ENCODE measurements around the gene DAPK1.

Gene DAPK1

GRCh38 chr9:87653941-87654340 lies 156.3 kb downstream of the DAPK1 start:
- no peaks in the 10 kb centered on the region for H3K4me1 ChIP-seq (ENCODE audit: insufficient read depth, low read length, severe bottlenecking)
- H2AFZ ChIP-seq (ENCODE audit: low read length): no peak overlapping the region
- H3K4me3 ChIP-seq (ENCODE audit: low read depth, low read length, poor library complexity, severe bottlenecking): no peak overlapping the region
- no peaks in the 10 kb centered on the region for H3K36me3 ChIP-seq (ENCODE audit: insufficient read depth, low read length)
- H3K27me3 ChIP-seq (ENCODE audit: insufficient read depth, low read length): no peaks in the 10 kb centered on the region
- H3K79me2 ChIP-seq (ENCODE audit: insufficient read depth, low read length): no peaks in the 10 kb centered on the region
- no peak overlapping the region for H3K9ac ChIP-seq (ENCODE audit: low read length)
- no peaks in the 10 kb centered on the region for H3F3A ChIP-seq (ENCODE audit: insufficient read depth, low read length)
- TF ChIP-seq, protein P1, sequence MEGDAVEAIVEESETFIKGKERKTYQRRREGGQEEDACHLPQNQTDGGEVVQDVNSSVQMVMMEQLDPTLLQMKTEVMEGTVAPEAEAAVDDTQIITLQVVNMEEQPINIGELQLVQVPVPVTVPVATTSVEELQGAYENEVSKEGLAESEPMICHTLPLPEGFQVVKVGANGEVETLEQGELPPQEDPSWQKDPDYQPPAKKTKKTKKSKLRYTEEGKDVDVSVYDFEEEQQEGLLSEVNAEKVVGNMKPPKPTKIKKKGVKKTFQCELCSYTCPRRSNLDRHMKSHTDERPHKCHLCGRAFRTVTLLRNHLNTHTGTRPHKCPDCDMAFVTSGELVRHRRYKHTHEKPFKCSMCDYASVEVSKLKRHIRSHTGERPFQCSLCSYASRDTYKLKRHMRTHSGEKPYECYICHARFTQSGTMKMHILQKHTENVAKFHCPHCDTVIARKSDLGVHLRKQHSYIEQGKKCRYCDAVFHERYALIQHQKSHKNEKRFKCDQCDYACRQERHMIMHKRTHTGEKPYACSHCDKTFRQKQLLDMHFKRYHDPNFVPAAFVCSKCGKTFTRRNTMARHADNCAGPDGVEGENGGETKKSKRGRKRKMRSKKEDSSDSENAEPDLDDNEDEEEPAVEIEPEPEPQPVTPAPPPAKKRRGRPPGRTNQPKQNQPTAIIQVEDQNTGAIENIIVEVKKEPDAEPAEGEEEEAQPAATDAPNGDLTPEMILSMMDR (IDR thresholded peaks at IDR 0.05; ENCODE audit: low read length): no peak
- no peak for TF ChIP-seq EZH2 (IDR thresholded peaks at IDR 0.05; ENCODE audit: borderline replicate concordance, low read length)
- H4K20me1 ChIP-seq (ENCODE audit: insufficient read depth, low read length): no peaks in the 10 kb centered on the region
- no peak overlapping the region for H3K4me2 ChIP-seq (ENCODE audit: low read length)
- H3K9me3 ChIP-seq (ENCODE audit: low read length): no peaks in the 10 kb centered on the region
- H3K27ac ChIP-seq (ENCODE audit: low read depth, low read length, poor library complexity, severe bottlenecking): no peak overlapping the region
- H3K9me2 ChIP-seq (ENCODE audit: low read depth, low read length): no peaks in the 10 kb centered on the region

- no peaks in the 10 kb centered on the region for H3K9me3 ChIP-seq (ENCODE audit: low read length)
- no peaks in the 10 kb centered on the region for H3F3A ChIP-seq (ENCODE audit: insufficient read depth, low read length)
- H3K9ac ChIP-seq (ENCODE audit: low read length): no peak overlapping the region
- H3K4me2 ChIP-seq (ENCODE audit: low read length): no peak overlapping the region
- no peaks in the 10 kb centered on the region for H3K9me2 ChIP-seq (ENCODE audit: low read depth, low read length)
- H3K4me1 ChIP-seq (ENCODE audit: insufficient read depth, low read length, severe bottlenecking): no peaks in the 10 kb centered on the region
- no peak for TF ChIP-seq EZH2 (IDR thresholded peaks at IDR 0.05; ENCODE audit: borderline replicate concordance, low read length)
- TF ChIP-seq, protein P1 (IDR thresholded peaks at IDR 0.05; ENCODE audit: low read length): no peak
- no peaks in the 10 kb centered on the region for H3K79me2 ChIP-seq (ENCODE audit: insufficient read depth, low read length)
- no peaks in the 10 kb centered on the region for H4K20me1 ChIP-seq (ENCODE audit: insufficient read depth, low read length)
- H2AFZ ChIP-seq (ENCODE audit: low read length): no peak overlapping the region
- H3K36me3 ChIP-seq (ENCODE audit: insufficient read depth, low read length): no peaks in the 10 kb centered on the region
- H3K27me3 ChIP-seq (ENCODE audit: insufficient read depth, low read length): no peaks in the 10 kb centered on the region
- H3K4me3 ChIP-seq (ENCODE audit: low read depth, low read length, poor library complexity, severe bottlenecking): no peak overlapping the region
- H3K27ac ChIP-seq (ENCODE audit: low read depth, low read length, poor library complexity, severe bottlenecking): no peak overlapping the region
These were observed 158.1 kb downstream of the DAPK1 start for GRCh38 chr9:87655731-87656130.

- TF ChIP-seq, protein P1 (IDR thresholded peaks at IDR 0.05; ENCODE audit: low read length): no peak
- no peak for TF ChIP-seq EZH2 (IDR thresholded peaks at IDR 0.05; ENCODE audit: borderline replicate concordance, low read length)
- no peaks in the 10 kb centered on the region for H3K9me2 ChIP-seq (ENCODE audit: low read depth, low read length)
- H3K4me2 ChIP-seq (ENCODE audit: low read length): no peak overlapping the region
- no peak overlapping the region for H3K9ac ChIP-seq (ENCODE audit: low read length)
- no peaks in the 10 kb centered on the region for H3F3A ChIP-seq (ENCODE audit: insufficient read depth, low read length)
- no peak overlapping the region for H3K4me3 ChIP-seq (ENCODE audit: low read depth, low read length, poor library complexity, severe bottlenecking)
- H3K79me2 ChIP-seq (ENCODE audit: insufficient read depth, low read length): no peaks in the 10 kb centered on the region
- no peaks in the 10 kb centered on the region for H3K27me3 ChIP-seq (ENCODE audit: insufficient read depth, low read length)
- no peaks in the 10 kb centered on the region for H3K9me3 ChIP-seq (ENCODE audit: low read length)
- no peak overlapping the region for H2AFZ ChIP-seq (ENCODE audit: low read length)
- H3K27ac ChIP-seq (ENCODE audit: low read depth, low read length, poor library complexity, severe bottlenecking): no peak overlapping the region
- no peaks in the 10 kb centered on the region for H3K36me3 ChIP-seq (ENCODE audit: insufficient read depth, low read length)
- H3K4me1 ChIP-seq (ENCODE audit: insufficient read depth, low read length, severe bottlenecking): no peaks in the 10 kb centered on the region
- H4K20me1 ChIP-seq (ENCODE audit: insufficient read depth, low read length): no peaks in the 10 kb centered on the region
These were observed 158.8 kb downstream of the DAPK1 start for GRCh38 chr9:87656485-87656884.

All from OCI-LY1 (cell line).